Astrocyte (in vitro differentiated cells and primary cell): ENCODE data around the gene KMT5C.

Experiments used
- EZH2 ChIP-seq: IDR thresholded peaks from 2 replicates; pipeline ENCODE4 v1.6.1; 2012; ENCODE audit warnings: mild to moderate bottlenecking, low read length, inconsistent platforms; ENCODE audit not compliant: insufficient read depth
- TF ChIP-seq, protein P1 (sequence below): IDR thresholded peaks from 2 replicates; pipeline ENCODE4 v1.5.1; 2011; ENCODE audit warnings: low read depth, mild to moderate bottlenecking, inconsistent platforms, low read length, moderate library complexity; ENCODE audit not compliant: insufficient read depth

DNA sequence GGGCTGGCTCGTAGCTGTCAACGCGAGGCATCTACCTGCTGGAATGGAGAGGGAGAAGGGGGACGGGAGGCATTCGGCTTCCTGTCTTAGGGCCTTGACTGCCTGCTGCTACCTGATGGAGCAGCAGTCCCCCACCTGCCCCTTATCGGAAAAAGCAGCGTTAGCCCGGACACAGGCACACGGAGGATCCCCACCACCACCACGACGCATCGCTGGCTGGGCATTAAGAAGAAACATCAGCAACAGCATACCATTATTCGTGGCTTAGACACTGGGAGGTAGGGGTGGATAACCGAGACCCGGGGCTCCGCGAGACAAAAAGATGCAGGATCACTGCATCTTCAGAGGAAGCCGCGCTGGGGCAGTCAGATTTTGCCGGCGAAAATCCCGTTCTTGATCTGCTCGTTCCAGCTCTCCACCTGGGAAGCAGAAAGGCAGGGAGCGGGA, 13.7 kb downstream of the KMT5C start:
- TF ChIP-seq, protein P1, sequence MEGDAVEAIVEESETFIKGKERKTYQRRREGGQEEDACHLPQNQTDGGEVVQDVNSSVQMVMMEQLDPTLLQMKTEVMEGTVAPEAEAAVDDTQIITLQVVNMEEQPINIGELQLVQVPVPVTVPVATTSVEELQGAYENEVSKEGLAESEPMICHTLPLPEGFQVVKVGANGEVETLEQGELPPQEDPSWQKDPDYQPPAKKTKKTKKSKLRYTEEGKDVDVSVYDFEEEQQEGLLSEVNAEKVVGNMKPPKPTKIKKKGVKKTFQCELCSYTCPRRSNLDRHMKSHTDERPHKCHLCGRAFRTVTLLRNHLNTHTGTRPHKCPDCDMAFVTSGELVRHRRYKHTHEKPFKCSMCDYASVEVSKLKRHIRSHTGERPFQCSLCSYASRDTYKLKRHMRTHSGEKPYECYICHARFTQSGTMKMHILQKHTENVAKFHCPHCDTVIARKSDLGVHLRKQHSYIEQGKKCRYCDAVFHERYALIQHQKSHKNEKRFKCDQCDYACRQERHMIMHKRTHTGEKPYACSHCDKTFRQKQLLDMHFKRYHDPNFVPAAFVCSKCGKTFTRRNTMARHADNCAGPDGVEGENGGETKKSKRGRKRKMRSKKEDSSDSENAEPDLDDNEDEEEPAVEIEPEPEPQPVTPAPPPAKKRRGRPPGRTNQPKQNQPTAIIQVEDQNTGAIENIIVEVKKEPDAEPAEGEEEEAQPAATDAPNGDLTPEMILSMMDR = no peak
- TF ChIP-seq EZH2 = no peak
